ENCODE results near the gene COBL.

DNA sequence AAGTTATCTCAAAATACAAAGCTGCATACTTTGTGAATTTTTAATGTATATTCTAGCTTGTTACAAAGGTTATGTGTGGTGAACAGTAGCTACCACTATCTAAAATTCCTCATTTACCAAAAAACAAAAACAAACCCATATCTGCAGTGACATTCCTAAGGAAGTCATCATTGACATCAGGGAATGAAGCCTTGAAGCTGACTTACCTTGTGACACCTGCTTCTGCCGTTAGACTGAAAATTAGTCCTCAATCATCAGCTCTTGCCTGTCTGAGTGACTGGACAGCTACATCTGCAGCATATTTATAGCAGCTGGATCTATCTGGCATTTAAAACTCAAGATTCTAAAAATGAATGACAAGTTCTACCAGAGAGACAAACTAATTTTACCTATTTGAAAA lies 43.2 kb downstream of the COBL start:
- TF ChIP-seq, protein P1, sequence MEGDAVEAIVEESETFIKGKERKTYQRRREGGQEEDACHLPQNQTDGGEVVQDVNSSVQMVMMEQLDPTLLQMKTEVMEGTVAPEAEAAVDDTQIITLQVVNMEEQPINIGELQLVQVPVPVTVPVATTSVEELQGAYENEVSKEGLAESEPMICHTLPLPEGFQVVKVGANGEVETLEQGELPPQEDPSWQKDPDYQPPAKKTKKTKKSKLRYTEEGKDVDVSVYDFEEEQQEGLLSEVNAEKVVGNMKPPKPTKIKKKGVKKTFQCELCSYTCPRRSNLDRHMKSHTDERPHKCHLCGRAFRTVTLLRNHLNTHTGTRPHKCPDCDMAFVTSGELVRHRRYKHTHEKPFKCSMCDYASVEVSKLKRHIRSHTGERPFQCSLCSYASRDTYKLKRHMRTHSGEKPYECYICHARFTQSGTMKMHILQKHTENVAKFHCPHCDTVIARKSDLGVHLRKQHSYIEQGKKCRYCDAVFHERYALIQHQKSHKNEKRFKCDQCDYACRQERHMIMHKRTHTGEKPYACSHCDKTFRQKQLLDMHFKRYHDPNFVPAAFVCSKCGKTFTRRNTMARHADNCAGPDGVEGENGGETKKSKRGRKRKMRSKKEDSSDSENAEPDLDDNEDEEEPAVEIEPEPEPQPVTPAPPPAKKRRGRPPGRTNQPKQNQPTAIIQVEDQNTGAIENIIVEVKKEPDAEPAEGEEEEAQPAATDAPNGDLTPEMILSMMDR (conservative IDR thresholded peaks at IDR 0.05): no peak
- TF ChIP-seq EZH2 (IDR thresholded peaks at IDR 0.05; ENCODE audit: low read depth): no peak
